ENCODE results near the gene SC5D.

- no peak for TF ChIP-seq POLR2A (IDR thresholded peaks at IDR 0.05)
- TF ChIP-seq, protein P1, sequence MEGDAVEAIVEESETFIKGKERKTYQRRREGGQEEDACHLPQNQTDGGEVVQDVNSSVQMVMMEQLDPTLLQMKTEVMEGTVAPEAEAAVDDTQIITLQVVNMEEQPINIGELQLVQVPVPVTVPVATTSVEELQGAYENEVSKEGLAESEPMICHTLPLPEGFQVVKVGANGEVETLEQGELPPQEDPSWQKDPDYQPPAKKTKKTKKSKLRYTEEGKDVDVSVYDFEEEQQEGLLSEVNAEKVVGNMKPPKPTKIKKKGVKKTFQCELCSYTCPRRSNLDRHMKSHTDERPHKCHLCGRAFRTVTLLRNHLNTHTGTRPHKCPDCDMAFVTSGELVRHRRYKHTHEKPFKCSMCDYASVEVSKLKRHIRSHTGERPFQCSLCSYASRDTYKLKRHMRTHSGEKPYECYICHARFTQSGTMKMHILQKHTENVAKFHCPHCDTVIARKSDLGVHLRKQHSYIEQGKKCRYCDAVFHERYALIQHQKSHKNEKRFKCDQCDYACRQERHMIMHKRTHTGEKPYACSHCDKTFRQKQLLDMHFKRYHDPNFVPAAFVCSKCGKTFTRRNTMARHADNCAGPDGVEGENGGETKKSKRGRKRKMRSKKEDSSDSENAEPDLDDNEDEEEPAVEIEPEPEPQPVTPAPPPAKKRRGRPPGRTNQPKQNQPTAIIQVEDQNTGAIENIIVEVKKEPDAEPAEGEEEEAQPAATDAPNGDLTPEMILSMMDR (IDR thresholded peaks at IDR 0.05), result no peak
Observed at GRCh38 chr11:121344824-121345223, 52.3 kb downstream of the SC5D start.
